Stimulated activated CD4-positive, alpha-beta T cell treated with anti-CD3 and anti-CD28 coated beads, Interleukin-1b, Interleukin-23, amount 100 ng/mL, for 48 hours (primary cell): ENCODE data around the gene CASZ1.

ENCODE experiments used
- DNase-seq: peaks from one replicate; pipeline ENCODE4 v3.0.0-alpha.2; 2020

Gene CASZ1

GRCh38 chr1:10596780-10597179, 199.7 kb downstream of the CASZ1 start:
- DNase-seq: no peak

DNA sequence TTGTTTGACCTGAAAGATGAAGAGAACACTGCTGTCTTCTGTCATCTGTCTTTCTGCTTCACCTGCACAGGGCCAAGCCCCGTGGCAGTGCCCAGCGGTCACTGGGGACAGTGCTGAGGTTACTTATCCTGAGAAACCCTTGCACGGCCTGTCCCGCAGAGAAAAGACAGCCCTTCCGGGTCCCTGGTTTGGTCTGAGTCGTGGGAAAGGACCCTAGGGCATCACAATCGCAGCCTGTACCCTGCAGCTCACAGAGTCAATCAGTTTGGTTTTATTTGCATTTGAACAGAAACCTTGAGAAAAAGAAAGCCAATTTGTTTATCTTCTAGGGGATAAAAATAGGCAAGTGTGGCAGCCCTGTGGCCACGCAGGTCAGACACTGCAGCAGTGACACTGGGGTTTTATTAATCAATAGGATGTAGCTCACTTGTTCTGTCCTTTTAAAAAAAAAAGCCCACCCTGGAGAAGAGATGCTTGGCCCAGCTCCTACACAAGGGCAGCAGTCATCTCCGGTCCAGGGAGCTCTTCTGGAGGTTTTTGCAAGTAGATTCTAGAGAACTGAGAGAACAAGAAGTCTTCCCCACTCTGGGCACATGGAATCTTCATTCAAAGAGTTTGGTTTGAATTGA, 201.7 kb downstream of the CASZ1 start:
- DNase-seq: no peak

- DNase-seq: no peak
These were observed 202.7 kb downstream of the CASZ1 start for GRCh38 chr1:10593750-10594149.

DNA sequence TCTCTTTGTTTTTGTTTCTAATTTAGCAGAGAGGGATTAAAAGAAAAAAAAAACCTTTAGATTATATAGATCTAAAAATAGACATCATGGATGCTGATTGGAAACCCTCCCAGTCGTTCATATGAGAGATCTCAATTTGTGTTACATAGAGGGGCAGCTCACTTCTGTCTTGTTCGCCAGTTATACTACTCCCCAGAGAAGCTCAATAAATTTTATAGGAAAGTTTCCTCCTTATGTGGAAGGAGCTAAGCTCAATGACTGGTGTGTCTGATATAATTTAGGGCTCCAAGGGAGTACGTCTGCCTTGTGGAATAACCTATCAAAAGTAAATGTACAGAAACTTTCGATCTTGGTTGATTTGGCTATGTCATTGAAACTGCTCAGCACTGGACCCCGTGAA, 204.1 kb downstream of the CASZ1 start:
- no peak for DNase-seq

GRCh38 chr1:10591010-10591409, 205.4 kb downstream of the CASZ1 start:
- no peak for DNase-seq

DNA sequence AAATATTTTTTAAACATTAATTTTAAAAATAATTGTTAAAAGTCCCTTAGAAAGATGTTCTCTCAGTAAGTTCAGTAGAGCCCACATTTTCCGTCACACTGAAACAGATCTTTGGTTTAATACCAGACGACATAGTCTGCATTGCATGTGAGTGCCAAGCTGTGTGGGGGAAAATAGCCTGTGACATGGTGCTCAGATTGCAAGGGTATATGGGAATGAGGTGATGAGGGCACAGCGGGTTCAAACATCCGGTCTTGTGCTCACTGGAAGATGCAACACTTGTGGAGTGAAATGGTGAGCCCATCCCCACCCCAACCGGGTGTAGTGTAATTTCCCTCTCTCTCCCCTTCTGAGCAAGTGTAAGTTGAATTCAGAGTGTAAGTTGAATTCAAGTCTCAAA, 207.4 kb downstream of the CASZ1 start:
- no peak for DNase-seq

- DNase-seq: no peak
These were observed 207.8 kb downstream of the CASZ1 start for GRCh38 chr1:10588640-10589039.
